Prostate gland (tissue), 2 donors: ENCODE measurements around the gene RIT1.

Experiments
- POLR2A ChIP-seq: fragments of 450-650 bp; IDR thresholded peaks from one replicate; pipeline ENCODE4 v1.6.1; 2016; ENCODE audit warnings: antibody characterized with exemption, mild to moderate bottlenecking
- POLR2AphosphoS5 ChIP-seq: sonication (generic); formaldehyde crosslinking; IDR thresholded peaks from one replicate; pipeline ENCODE4 v1.6.1; 2017; ENCODE audit warnings: antibody characterized with exemption
- TF ChIP-seq, protein P1 (sequence below), 4 experiments: fragments of 200-600 bp in 2 of 4; fragments of 450-650 bp in 2 of 4; sonication (generic) in 2 of 4; IDR thresholded peaks; 1 replicate in 3 of 4; 2 replicates in 1 of 4; pipeline ENCODE4 v1.5.1; 2016 to 2019; ENCODE audit warnings: antibody characterized with exemption in 4 of 4, mild to moderate bottlenecking in 2 of 4, moderate library complexity in 2 of 4

DNA sequence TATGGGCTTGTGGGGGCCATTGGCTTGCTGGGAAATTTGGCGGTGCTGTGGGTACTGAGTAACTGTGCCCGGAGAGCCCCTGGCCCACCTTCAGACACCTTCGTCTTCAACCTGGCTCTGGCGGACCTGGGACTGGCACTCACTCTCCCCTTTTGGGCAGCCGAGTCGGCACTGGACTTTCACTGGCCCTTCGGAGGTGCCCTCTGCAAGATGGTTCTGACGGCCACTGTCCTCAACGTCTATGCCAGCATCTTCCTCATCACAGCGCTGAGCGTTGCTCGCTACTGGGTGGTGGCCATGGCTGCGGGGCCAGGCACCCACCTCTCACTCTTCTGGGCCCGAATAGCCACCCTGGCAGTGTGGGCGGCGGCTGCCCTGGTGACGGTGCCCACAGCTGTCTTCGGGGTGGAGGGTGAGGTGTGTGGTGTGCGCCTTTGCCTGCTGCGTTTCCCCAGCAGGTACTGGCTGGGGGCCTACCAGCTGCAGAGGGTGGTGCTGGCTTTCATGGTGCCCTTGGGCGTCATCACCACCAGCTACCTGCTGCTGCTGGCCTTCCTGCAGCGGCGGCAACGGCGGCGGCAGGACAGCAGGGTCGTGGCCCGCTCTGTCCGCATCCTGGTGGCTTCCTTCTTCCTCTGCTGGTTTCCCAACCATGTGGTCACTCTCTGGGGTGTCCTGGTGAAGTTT, 30.8 kb upstream of the RIT1 start:
- TF ChIP-seq, protein P1, sequence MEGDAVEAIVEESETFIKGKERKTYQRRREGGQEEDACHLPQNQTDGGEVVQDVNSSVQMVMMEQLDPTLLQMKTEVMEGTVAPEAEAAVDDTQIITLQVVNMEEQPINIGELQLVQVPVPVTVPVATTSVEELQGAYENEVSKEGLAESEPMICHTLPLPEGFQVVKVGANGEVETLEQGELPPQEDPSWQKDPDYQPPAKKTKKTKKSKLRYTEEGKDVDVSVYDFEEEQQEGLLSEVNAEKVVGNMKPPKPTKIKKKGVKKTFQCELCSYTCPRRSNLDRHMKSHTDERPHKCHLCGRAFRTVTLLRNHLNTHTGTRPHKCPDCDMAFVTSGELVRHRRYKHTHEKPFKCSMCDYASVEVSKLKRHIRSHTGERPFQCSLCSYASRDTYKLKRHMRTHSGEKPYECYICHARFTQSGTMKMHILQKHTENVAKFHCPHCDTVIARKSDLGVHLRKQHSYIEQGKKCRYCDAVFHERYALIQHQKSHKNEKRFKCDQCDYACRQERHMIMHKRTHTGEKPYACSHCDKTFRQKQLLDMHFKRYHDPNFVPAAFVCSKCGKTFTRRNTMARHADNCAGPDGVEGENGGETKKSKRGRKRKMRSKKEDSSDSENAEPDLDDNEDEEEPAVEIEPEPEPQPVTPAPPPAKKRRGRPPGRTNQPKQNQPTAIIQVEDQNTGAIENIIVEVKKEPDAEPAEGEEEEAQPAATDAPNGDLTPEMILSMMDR (IDR thresholded peaks at IDR 0.05) = no peak
- no peak for TF ChIP-seq POLR2A
- no peak for TF ChIP-seq POLR2AphosphoS5
